Activated T-cell treated with anti-CD3 and anti-CD28 coated beads, Interleukin-2, amount 50 U/mL, for 24 hours (primary cell): Measurements from ENCODE around the gene HDAC9.
"Not testable (repeated sequence)": the region's sequence is repeated elsewhere in the genome, so short reads cannot be mapped to it uniquely, and the experiment has no call there.

Experiments used
- DNase-seq: peaks from one replicate; pipeline ENCODE4 v3.0.0-alpha.2; 2020
- H3K27ac Mint-ChIP-seq: 2 replicates; pipeline ENCODE4 v1.8.0; 2020; ENCODE audit warnings: mild to moderate bottlenecking, mixed read lengths
- H3K27me3 Mint-ChIP-seq: 2 replicates; pipeline ENCODE4 v1.8.0; 2020; ENCODE audit warnings: mixed read lengths
- H3K36me3 Mint-ChIP-seq: 2 replicates; pipeline ENCODE4 v1.8.0; 2020; ENCODE audit warnings: low read depth, mixed read lengths
- H3K4me1 Mint-ChIP-seq: 2 replicates; pipeline ENCODE4 v1.8.0; 2020; ENCODE audit warnings: low read depth, mixed read lengths
- H3K4me3 Mint-ChIP-seq: 2 replicates; pipeline ENCODE4 v1.8.0; 2020; ENCODE audit warnings: mild to moderate bottlenecking, moderate library complexity, mixed read lengths
- H3K9me3 Mint-ChIP-seq: 2 replicates; pipeline ENCODE4 v1.8.0; 2020; ENCODE audit warnings: mixed read lengths

HDAC9 gene

GRCh38 chr7:18975276-18975675 lies 479.7 kb downstream of the HDAC9 start:
- H3K36me3 Mint-ChIP-seq: no peaks in the 10 kb centered on the region
- H3K4me3 Mint-ChIP-seq: no peak overlapping the region
- H3K9me3 Mint-ChIP-seq: peaks cover 5% of the 10 kb centered on the region
- no peaks in the 10 kb centered on the region for H3K27me3 Mint-ChIP-seq
- no peak overlapping the region for H3K27ac Mint-ChIP-seq
- H3K4me1 Mint-ChIP-seq: no peaks in the 10 kb centered on the region
- DNase-seq: no peak

GRCh38 chr7:18975689-18976280 lies 480.2 kb downstream of the HDAC9 start:
- Mint-ChIP-seq H3K36me3 (no peaks in the 10 kb centered on the region), H3K4me1 (no peaks in the 10 kb centered on the region), H3K27me3 (no peaks in the 10 kb centered on the region), H3K27ac (no peak overlapping the region), H3K4me3 (no peak overlapping the region), H3K9me3 (peaks cover 5% of the 10 kb centered on the region)
- DNase-seq: no peak

GRCh38 chr7:18976715-18977471 lies 481.3 kb downstream of the HDAC9 start:
- peaks cover 5% of the 10 kb centered on the region for H3K9me3 Mint-ChIP-seq
- H3K27ac Mint-ChIP-seq: no peak overlapping the region
- no peak overlapping the region for H3K4me3 Mint-ChIP-seq
- no peaks in the 10 kb centered on the region for H3K27me3 Mint-ChIP-seq
- H3K4me1 Mint-ChIP-seq: no peaks in the 10 kb centered on the region
- no peak for DNase-seq
- no peaks in the 10 kb centered on the region for H3K36me3 Mint-ChIP-seq

- H3K9me3 Mint-ChIP-seq: peaks cover 6% of the 10 kb centered on the region
- no peak for DNase-seq
- H3K4me1 Mint-ChIP-seq: no peaks in the 10 kb centered on the region
- H3K4me3 Mint-ChIP-seq: no peak overlapping the region
- H3K27ac Mint-ChIP-seq: no peak overlapping the region
- H3K27me3 Mint-ChIP-seq: no peaks in the 10 kb centered on the region
- no peaks in the 10 kb centered on the region for H3K36me3 Mint-ChIP-seq
Observed at GRCh38 chr7:18978108-18978495, 482.6 kb downstream of the HDAC9 start.

- H3K27me3 Mint-ChIP-seq, H3K9me3 Mint-ChIP-seq, H3K27ac Mint-ChIP-seq, H3K36me3 Mint-ChIP-seq, H3K4me1 Mint-ChIP-seq, DNase-seq, H3K4me3 Mint-ChIP-seq: not testable (repeated sequence)
Observed at GRCh38 chr7:18990700-18991099, 495.2 kb downstream of the HDAC9 start.

GRCh38 chr7:18993933-18994668 lies 498.6 kb downstream of the HDAC9 start:
- Mint-ChIP-seq H3K27me3 (no peaks in the 10 kb centered on the region), H3K27ac (no peak overlapping the region), H3K4me1 (no peaks in the 10 kb centered on the region), H3K4me3 (no peak overlapping the region), H3K36me3 (no peaks in the 10 kb centered on the region), H3K9me3 (peaks cover 3% of the 10 kb centered on the region)
- DNase-seq: no peak

GRCh38 chr7:18995270-18995671 lies 499.7 kb downstream of the HDAC9 start:
- no peaks in the 10 kb centered on the region for H3K4me1 Mint-ChIP-seq

GRCh38 chr7:18995811-18996426 lies 500.4 kb downstream of the HDAC9 start:
- Mint-ChIP-seq H3K9me3 (peaks cover 3% of the 10 kb centered on the region), H3K4me1 (no peaks in the 10 kb centered on the region), H3K36me3 (no peaks in the 10 kb centered on the region), H3K27ac (no peak overlapping the region), H3K27me3 (no peaks in the 10 kb centered on the region), H3K4me3 (no peak overlapping the region)
- DNase-seq: no peak

More at GRCh38 chr7:18995270-18995671, 499.7 kb downstream of the HDAC9 start:
- Mint-ChIP-seq H3K27me3 (no peaks in the 10 kb centered on the region), H3K36me3 (no peaks in the 10 kb centered on the region), H3K27ac (no peak overlapping the region), H3K4me3 (no peak overlapping the region), H3K9me3 (peaks cover 3% of the 10 kb centered on the region)
- DNase-seq: no peak

- H3K4me1 Mint-ChIP-seq: no peaks in the 10 kb centered on the region
- no peak overlapping the region for H3K27ac Mint-ChIP-seq
- DNase-seq: no peak
- no peaks in the 10 kb centered on the region for H3K27me3 Mint-ChIP-seq
- peaks cover 3% of the 10 kb centered on the region for H3K9me3 Mint-ChIP-seq
- H3K36me3 Mint-ChIP-seq: no peaks in the 10 kb centered on the region
- no peak overlapping the region for H3K4me3 Mint-ChIP-seq
Observed at GRCh38 chr7:18996583-18996982, 501.0 kb downstream of the HDAC9 start.

GRCh38 chr7:18997477-18998150 lies 502.1 kb downstream of the HDAC9 start:
- H3K27ac Mint-ChIP-seq: no peak overlapping the region
- DNase-seq: no peak
- no peak overlapping the region for H3K4me3 Mint-ChIP-seq
- no peaks in the 10 kb centered on the region for H3K27me3 Mint-ChIP-seq
- peaks cover 3% of the 10 kb centered on the region for H3K9me3 Mint-ChIP-seq
- H3K36me3 Mint-ChIP-seq: no peaks in the 10 kb centered on the region
- no peaks in the 10 kb centered on the region for H3K4me1 Mint-ChIP-seq

- Mint-ChIP-seq H3K36me3 (no peaks in the 10 kb centered on the region), H3K27ac (no peak overlapping the region), H3K9me3 (peaks cover 6% of the 10 kb centered on the region), H3K4me3 (no peak overlapping the region), H3K27me3 (no peaks in the 10 kb centered on the region), H3K4me1 (no peaks in the 10 kb centered on the region)
- no peak for DNase-seq
Observed at GRCh38 chr7:19000410-19000809, 504.9 kb downstream of the HDAC9 start.

GRCh38 chr7:19001854-19002253 lies 506.3 kb downstream of the HDAC9 start:
- no peak for DNase-seq
- H3K4me1 Mint-ChIP-seq: no peaks in the 10 kb centered on the region
- no peak overlapping the region for H3K4me3 Mint-ChIP-seq
- no peaks in the 10 kb centered on the region for H3K36me3 Mint-ChIP-seq
- no peaks in the 10 kb centered on the region for H3K27me3 Mint-ChIP-seq
- no peak overlapping the region for H3K27ac Mint-ChIP-seq
- H3K9me3 Mint-ChIP-seq: peaks cover 6% of the 10 kb centered on the region

- Mint-ChIP-seq H3K36me3 (no peaks in the 10 kb centered on the region), H3K4me1 (no peaks in the 10 kb centered on the region), H3K4me3 (no peak overlapping the region), H3K27me3 (no peaks in the 10 kb centered on the region), H3K9me3 (no peaks in the 10 kb centered on the region), H3K27ac (no peak overlapping the region)
- DNase-seq: no peak
Observed at GRCh38 chr7:19009241-19009935, 513.8 kb downstream of the HDAC9 start.

GRCh38 chr7:19009936-19010280 lies 514.4 kb downstream of the HDAC9 start:
- H3K27me3 Mint-ChIP-seq: no peaks in the 10 kb centered on the region
- no peak for DNase-seq
- no peaks in the 10 kb centered on the region for H3K9me3 Mint-ChIP-seq
- H3K4me3 Mint-ChIP-seq: no peak overlapping the region
- no peaks in the 10 kb centered on the region for H3K4me1 Mint-ChIP-seq
- no peak overlapping the region for H3K27ac Mint-ChIP-seq
- no peaks in the 10 kb centered on the region for H3K36me3 Mint-ChIP-seq
